Activated T-helper 1 cell treated with anti-CD3 and anti-CD28 coated beads, Interleukin-12 subunit alpha, Interleukin-12 subunit beta, Interleukin-2, Interleukin-4 antibody, amounts not matched to agents 30 ng/mL and 10 ng/mL and 1 ng/mL, durations not matched to agents 14 hours and 24 hours and 36 hours (primary cell): ENCODE data around the gene CDH23. TPM values are rescaled to one million over a fixed set of nuclear protein-coding genes. Genes with fewer than 3 reads are reported as not detected.

ENCODE experiments used
- DNase-seq: peaks from one replicate; pipeline ENCODE4 v3.0.0; 2021; ENCODE audit warnings: low spot score
- H3K27ac Mint-ChIP-seq: one replicate; pipeline ENCODE4 v1.8.0; 2021; ENCODE audit warnings: mild to moderate bottlenecking, mixed read lengths
- H3K27me3 Mint-ChIP-seq: one replicate; pipeline ENCODE4 v1.8.0; 2022; ENCODE audit warnings: mild to moderate bottlenecking, moderate library complexity, mixed read lengths; ENCODE audit not compliant: insufficient read depth
- H3K36me3 Mint-ChIP-seq: one replicate; pipeline ENCODE4 v1.8.0; 2021; ENCODE audit warnings: low read depth, mixed read lengths
- H3K4me1 Mint-ChIP-seq: one replicate; pipeline ENCODE4 v1.8.0; 2021; ENCODE audit warnings: low read depth, mixed read lengths
- H3K4me3 Mint-ChIP-seq: one replicate; pipeline ENCODE4 v1.8.0; 2021; ENCODE audit warnings: mild to moderate bottlenecking, moderate library complexity, mixed read lengths
- H3K9me3 Mint-ChIP-seq: one replicate; pipeline ENCODE4 v1.8.0; 2021; ENCODE audit warnings: mixed read lengths
- intact Hi-C: fragments of 100-400 bp; cut with micrococcal nuclease; formaldehyde crosslinking; loops from one replicate; pipeline ENCODE4 v1.15.1; 2024
- total RNA-seq: library from RNA; stranded (reverse); gene quantifications from 2 replicates; pipeline ENCODE4 v1.2.3, GENCODE V29; 2022

CDH23 gene
- total RNA-seq, 1 donor from 2014 or later: 0.57 TPM

DNA sequence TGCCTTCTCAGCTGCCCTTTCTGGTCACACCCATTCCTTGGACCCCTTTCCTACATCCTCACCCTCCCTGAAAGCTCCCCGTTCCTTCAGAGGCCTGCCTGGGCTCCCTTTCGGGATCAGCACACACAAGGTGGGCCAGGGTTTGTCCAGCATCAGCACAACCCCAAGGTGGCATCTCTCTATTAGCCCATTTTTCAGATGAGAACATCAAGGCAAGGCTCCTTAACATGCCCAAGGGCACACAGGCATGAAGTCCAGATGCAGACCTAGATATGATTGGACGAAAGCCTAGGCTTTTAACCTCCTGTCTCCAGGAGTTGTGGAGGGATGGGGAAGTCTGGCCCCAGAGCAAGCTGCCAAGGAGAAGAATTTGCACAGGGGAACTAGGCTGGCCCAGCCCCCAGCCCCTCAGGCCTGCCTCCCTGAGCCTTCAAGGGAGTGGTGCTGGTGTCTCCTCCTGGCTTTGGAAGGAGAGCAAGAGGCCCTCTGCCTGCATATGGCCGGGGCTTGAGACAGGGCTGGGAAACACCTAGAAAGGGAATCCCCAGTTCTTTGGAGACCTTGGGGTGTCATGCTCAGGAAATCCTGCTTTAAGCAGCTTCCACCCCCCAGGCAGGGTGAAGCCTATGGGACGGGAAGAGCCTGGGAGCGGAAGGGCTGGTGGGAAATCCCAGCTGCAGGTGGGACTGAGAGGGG is 385.6 kb downstream of the CDH23 start:
- Mint-ChIP-seq H3K4me3 (no peak overlapping the region), H3K9me3 (peaks cover 2% of the 10 kb centered on the region), H3K36me3 (no peaks in the 10 kb centered on the region), H3K27me3 (peaks cover 7% of the 10 kb centered on the region), H3K4me1 (peaks cover 15% of the 10 kb centered on the region), H3K27ac (no peak overlapping the region)
- intact Hi-C loops: no loop called here
- no peak for DNase-seq

DNA sequence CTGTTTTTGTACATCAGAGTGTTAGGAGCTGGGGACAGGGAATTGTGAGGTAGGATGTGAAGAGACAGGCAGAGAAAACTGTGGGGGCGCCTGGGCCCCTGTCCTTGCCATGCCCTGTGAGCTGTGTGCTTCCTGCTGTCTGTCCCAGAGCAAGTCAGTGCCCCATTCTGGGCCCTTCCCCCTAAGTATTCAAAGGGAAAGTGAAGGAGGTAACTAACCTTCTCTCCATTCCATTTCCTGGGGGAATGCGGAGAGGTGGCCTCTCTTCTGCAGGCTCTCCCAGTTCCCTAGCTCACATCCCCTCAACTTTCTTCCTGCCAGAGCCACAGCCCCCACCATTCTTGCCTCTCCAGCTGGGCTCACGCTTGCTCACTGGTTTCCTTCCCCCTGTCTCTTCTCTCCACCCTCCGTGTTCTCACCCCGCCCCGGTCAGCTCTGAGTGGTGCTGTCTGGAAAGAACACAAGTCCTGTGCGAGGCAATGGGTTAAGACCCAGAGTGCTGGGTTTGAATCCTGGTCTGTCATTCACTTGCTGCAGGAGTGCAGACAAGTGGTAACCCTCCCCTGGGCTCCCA is 386.3 kb downstream of the CDH23 start:
- H3K36me3 Mint-ChIP-seq: no peaks in the 10 kb centered on the region
- intact Hi-C loops: no loop called here
- peaks cover 15% of the 10 kb centered on the region for H3K4me1 Mint-ChIP-seq
- H3K27me3 Mint-ChIP-seq: peaks cover 7% of the 10 kb centered on the region
- no peaks in the 10 kb centered on the region for H3K9me3 Mint-ChIP-seq
- no peak overlapping the region for H3K27ac Mint-ChIP-seq
- no peak overlapping the region for H3K4me3 Mint-ChIP-seq
- DNase-seq: no peak

GRCh38 chr10:71783917-71784678 is 387.4 kb downstream of the CDH23 start:
- Mint-ChIP-seq H3K27me3 (peaks cover 7% of the 10 kb centered on the region), H3K4me3 (no peak overlapping the region), H3K36me3 (no peaks in the 10 kb centered on the region), H3K27ac (no peak overlapping the region), H3K4me1 (peaks cover 15% of the 10 kb centered on the region), H3K9me3 (no peaks in the 10 kb centered on the region)
- DNase-seq: no peak
- intact Hi-C loops: no loop called here

- no peaks in the 10 kb centered on the region for H3K9me3 Mint-ChIP-seq
- no peak for DNase-seq
- H3K4me1 Mint-ChIP-seq: peaks cover 11% of the 10 kb centered on the region
- intact Hi-C loops: no loop called here
- no peak overlapping the region for H3K4me3 Mint-ChIP-seq
- H3K27me3 Mint-ChIP-seq: peaks cover 7% of the 10 kb centered on the region
- no peak overlapping the region for H3K27ac Mint-ChIP-seq
- no peaks in the 10 kb centered on the region for H3K36me3 Mint-ChIP-seq
These were observed 388.1 kb downstream of the CDH23 start for GRCh38 chr10:71784679-71785272.

- DNase-seq: no peak
- no peak overlapping the region for H3K27ac Mint-ChIP-seq
- H3K27me3 Mint-ChIP-seq: peaks cover 3% of the 10 kb centered on the region
- H3K4me3 Mint-ChIP-seq: no peak overlapping the region
- no peaks in the 10 kb centered on the region for H3K9me3 Mint-ChIP-seq
- intact Hi-C loops: no loop called here
- H3K4me1 Mint-ChIP-seq: peaks cover 7% of the 10 kb centered on the region
- no peaks in the 10 kb centered on the region for H3K36me3 Mint-ChIP-seq
These were observed 392.2 kb downstream of the CDH23 start for GRCh38 chr10:71788954-71789353.

GRCh38 chr10:71789871-71790270 is 393.2 kb downstream of the CDH23 start:
- no peak for DNase-seq
- intact Hi-C loops: no loop called here
- Mint-ChIP-seq H3K4me1 (peaks cover 7% of the 10 kb centered on the region), H3K4me3 (no peak overlapping the region), H3K27me3 (no peaks in the 10 kb centered on the region), H3K27ac (no peak overlapping the region), H3K36me3 (no peaks in the 10 kb centered on the region), H3K9me3 (no peaks in the 10 kb centered on the region)

DNA sequence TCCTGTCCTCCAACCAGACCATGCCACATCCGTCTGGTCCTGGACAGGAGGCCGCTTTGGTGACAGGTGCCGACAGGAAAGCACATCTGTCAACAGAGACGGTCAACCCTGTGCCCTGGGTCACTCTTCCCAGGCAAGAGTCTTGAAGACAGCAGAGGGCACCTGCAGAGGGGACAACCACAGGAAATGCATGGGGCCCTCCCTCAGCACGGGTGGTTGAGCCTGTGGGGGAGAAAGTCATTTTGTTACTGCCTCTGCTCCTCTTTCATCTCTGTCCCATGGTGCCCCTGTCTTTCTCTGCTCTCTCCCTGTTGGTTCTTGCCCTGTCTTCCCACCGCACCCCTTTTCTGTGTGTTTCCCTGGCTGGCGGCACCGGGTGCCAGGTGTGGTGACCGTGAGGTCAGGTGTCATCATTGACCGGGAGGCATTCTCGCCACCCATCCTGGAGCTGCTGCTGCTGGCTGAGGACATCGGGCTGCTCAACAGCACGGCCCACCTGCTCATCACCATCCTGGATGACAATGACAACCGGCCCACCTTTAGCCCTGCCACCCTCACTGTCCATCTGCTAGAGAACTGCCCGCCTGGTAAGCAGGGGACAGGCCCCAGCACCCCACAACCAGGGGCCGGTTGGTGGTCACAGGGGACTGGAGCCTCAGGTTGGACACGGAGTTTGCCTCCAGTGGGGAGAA is 394.2 kb downstream of the CDH23 start:
- no peaks in the 10 kb centered on the region for H3K27me3 Mint-ChIP-seq
- no peak overlapping the region for H3K4me3 Mint-ChIP-seq
- H3K4me1 Mint-ChIP-seq: peaks cover 7% of the 10 kb centered on the region
- no peak for DNase-seq
- H3K27ac Mint-ChIP-seq: no peak overlapping the region
- no peaks in the 10 kb centered on the region for H3K36me3 Mint-ChIP-seq
- no peaks in the 10 kb centered on the region for H3K9me3 Mint-ChIP-seq
- intact Hi-C loops: no loop called here

- H3K4me1 Mint-ChIP-seq: peaks cover 17% of the 10 kb centered on the region
- no peak overlapping the region for H3K27ac Mint-ChIP-seq
- no peaks in the 10 kb centered on the region for H3K27me3 Mint-ChIP-seq
- H3K4me3 Mint-ChIP-seq: no peak overlapping the region
- H3K9me3 Mint-ChIP-seq: no peaks in the 10 kb centered on the region
- H3K36me3 Mint-ChIP-seq: no peaks in the 10 kb centered on the region
- intact Hi-C loops: no loop called here
- no peak for DNase-seq
These were observed 398.5 kb downstream of the CDH23 start for GRCh38 chr10:71795248-71795647.

DNA sequence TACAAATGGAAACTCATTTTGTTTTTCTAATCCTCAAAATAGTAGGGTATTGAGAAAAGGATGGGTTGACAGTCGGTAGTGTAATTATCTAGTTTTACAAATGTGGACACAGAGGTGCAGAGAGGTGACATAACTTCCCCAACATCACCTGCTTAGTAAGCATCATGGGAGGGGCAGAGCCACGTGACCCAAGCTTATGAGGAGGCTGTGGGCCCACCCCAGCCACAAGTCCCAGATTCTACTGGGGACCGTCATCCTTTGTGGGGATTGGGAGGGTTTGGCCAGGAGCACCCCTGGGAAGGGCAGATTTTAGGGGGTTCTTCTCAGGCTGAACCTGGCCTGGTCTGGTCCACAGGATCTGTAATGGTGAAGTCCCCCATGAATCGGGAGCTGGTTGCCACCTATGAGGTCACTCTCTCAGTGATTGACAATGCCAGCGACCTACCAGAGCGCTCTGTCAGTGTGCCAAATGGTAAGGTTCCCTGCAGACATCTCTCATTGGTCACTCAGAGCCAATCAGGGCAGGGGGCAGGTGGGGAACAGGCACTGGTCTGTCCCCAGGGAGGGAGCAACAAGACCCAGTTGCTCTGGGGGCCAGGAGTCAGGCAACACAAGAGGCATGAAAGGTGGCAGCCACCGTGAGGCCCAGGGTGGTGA is 400.2 kb downstream of the CDH23 start:
- no peak for DNase-seq
- no peak overlapping the region for H3K27ac Mint-ChIP-seq
- no peak overlapping the region for H3K4me3 Mint-ChIP-seq
- intact Hi-C loops: no loop called here
- no peaks in the 10 kb centered on the region for H3K9me3 Mint-ChIP-seq
- H3K4me1 Mint-ChIP-seq: peaks cover 10% of the 10 kb centered on the region
- no peaks in the 10 kb centered on the region for H3K27me3 Mint-ChIP-seq
- H3K36me3 Mint-ChIP-seq: no peaks in the 10 kb centered on the region

DNA sequence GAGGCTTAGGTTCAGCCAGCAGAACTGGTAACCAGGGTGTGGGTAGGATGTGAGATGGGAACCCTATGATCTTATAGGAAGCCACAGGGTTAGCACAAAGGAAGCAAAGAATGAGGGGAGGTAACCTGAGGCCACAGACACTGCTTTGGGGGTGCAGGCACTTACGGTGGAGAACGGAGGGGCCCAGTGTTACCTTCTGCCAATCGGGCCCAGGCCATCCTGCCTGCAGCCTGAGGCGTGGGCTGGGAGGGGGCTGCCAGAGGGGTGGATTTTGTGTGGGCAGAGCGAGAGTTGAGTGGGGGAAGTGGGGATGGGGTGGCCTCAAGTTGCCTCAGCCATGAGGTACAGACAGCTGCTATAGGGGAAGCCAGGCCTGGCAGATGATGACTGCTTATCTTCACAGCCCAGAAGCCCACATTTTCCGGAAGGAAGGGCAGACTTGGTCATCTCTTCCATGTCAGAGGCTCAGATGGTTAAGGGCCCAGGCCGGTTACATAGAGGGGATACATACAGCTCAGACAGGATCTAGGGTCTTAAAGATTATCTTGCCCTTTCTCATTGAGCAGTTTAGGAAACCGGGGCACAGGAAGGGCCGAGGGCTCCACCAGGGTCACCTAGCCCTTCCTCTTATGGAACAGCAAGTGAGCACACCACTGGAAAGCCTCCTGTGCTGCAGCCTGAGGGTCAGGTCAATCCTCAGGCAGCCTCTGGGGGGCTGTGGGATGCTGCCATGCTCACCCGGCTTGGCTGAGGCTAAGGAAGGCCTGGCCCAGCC is 401.0 kb downstream of the CDH23 start:
- Mint-ChIP-seq H3K27me3 (no peaks in the 10 kb centered on the region), H3K36me3 (no peaks in the 10 kb centered on the region), H3K27ac (no peak overlapping the region), H3K4me1 (peaks cover 10% of the 10 kb centered on the region), H3K4me3 (no peak overlapping the region), H3K9me3 (no peaks in the 10 kb centered on the region)
- DNase-seq: no peak
- intact Hi-C loops: no loop called here

DNA sequence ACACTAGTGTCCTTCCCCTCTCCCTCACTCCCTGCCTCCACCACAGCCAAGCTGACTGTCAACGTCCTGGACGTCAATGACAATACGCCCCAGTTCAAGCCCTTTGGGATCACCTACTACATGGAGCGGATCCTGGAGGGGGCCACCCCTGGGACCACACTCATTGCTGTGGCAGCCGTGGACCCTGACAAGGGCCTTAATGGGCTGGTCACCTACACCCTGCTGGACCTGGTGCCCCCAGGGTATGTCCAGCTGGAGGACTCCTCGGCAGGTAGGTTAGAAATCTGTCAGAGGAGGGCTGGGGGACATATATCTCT is 401.5 kb downstream of the CDH23 start:
- Mint-ChIP-seq H3K4me1 (peaks cover 10% of the 10 kb centered on the region), H3K9me3 (no peaks in the 10 kb centered on the region), H3K27me3 (no peaks in the 10 kb centered on the region), H3K27ac (no peak overlapping the region), H3K36me3 (no peaks in the 10 kb centered on the region), H3K4me3 (no peak overlapping the region)
- intact Hi-C loops: no loop called here
- DNase-seq: no peak

- Mint-ChIP-seq H3K27me3 (peaks cover 2% of the 10 kb centered on the region), H3K4me3 (no peak overlapping the region), H3K27ac (no peak overlapping the region), H3K36me3 (no peaks in the 10 kb centered on the region), H3K9me3 (no peaks in the 10 kb centered on the region), H3K4me1 (peaks cover 10% of the 10 kb centered on the region)
- DNase-seq: no peak
- intact Hi-C loops: no loop called here
These were observed 402.4 kb downstream of the CDH23 start for GRCh38 chr10:71799112-71799511.
